ENCODE data around the gene COL4A1.

COL4A1 gene

GRCh38 chr13:110309661-110310524, 2.9 kb upstream of the COL4A1 start:
- ChIA-PET CTCF (no interaction called here), POLR2A (no interaction called here)
- no peak for TF ChIP-seq PKNOX1 (IDR thresholded peaks at IDR 0.05)
- TF ChIP-seq LEF1 (IDR thresholded peaks at IDR 0.05; ENCODE audit: borderline replicate concordance) = no peak
- TF ChIP-seq CTBP1 (IDR thresholded peaks at IDR 0.05; ENCODE audit: borderline replicate concordance) = no peak
- no peak for TF ChIP-seq FOXK2 (IDR thresholded peaks at IDR 0.05)
- TF ChIP-seq SUZ12 (IDR thresholded peaks at IDR 0.05) = no peak
- TF ChIP-seq HDGF (IDR thresholded peaks at IDR 0.05; ENCODE audit: borderline replicate concordance) = no peak
- TF ChIP-seq TARDBP (IDR thresholded peaks at IDR 0.05) = no peak
- no peak for TF ChIP-seq FOXM1 (IDR thresholded peaks at IDR 0.05; ENCODE audit: borderline replicate concordance)
- TF ChIP-seq ZNF384 (IDR thresholded peaks at IDR 0.05) = no peak
- DNase-seq (ENCODE audit: extremely low spot score) = no peak

GRCh38 chr13:110308656-110309359, 1.9 kb upstream of the COL4A1 start:
- DNase-seq (ENCODE audit: extremely low spot score) = no peak
- POLR2A ChIA-PET = interaction anchor here (1.1 kb wide), 1 partner anchor 14 kb away, joined by 3 read pairs; no protein-coding TSS in a partner anchor
- TF ChIP-seq TARDBP (IDR thresholded peaks at IDR 0.05) (no peak), ELF4 (IDR thresholded peaks at IDR 0.05) (no peak), ZNF384 (IDR thresholded peaks at IDR 0.05) (no peak), HDGF (IDR thresholded peaks at IDR 0.05; ENCODE audit: borderline replicate concordance) (no peak), ARNT (IDR thresholded peaks at IDR 0.05) (no peak), NFRKB (IDR thresholded peaks at IDR 0.05) (no peak), SUZ12 (IDR thresholded peaks at IDR 0.05) (no peak), FOXK2 (IDR thresholded peaks at IDR 0.05) (no peak), SP1 (IDR thresholded peaks at IDR 0.05) (no peak), LEF1 (IDR thresholded peaks at IDR 0.05; ENCODE audit: borderline replicate concordance) (no peak), L3MBTL2 (conservative IDR thresholded peaks at IDR 0.05) (no peak), CTBP1 (IDR thresholded peaks at IDR 0.05; ENCODE audit: borderline replicate concordance) (no peak), FOXM1 (IDR thresholded peaks at IDR 0.05; ENCODE audit: borderline replicate concordance) (no peak), FOXA1 (IDR thresholded peaks at IDR 0.05) (no peak), PKNOX1 (IDR thresholded peaks at IDR 0.05) (no peak), BHLHE40 (IDR thresholded peaks at IDR 0.05; ENCODE audit: borderline replicate concordance) (no peak)
- CTCF ChIA-PET = no interaction called here

GRCh38 chr13:110307767-110308655, 1.1 kb upstream of the COL4A1 start:
- ChIA-PET POLR2A (interaction anchor here (0.6 to 1.5 kb wide), 3 partner anchors 15 to 22 kb away, joined by 3 to 7 read pairs (median 3); no protein-coding TSS in a partner anchor), CTCF (no interaction called here)
- 0 out of 2 replicates have a peak, but pooled peaks have one; percentile 3 for TF ChIP-seq L3MBTL2 (conservative IDR thresholded peaks at IDR 0.05)
- TF ChIP-seq SP1 (IDR thresholded peaks at IDR 0.05) = no peak
- no peak for DNase-seq (ENCODE audit: extremely low spot score)

- ChIA-PET POLR2A (interaction anchor here (0.6 to 1.5 kb wide), 7 partner anchors 23 to 120 kb away, joined by 3 to 7 read pairs (median 3); no protein-coding TSS in a partner anchor), CTCF (interaction anchor here (0.7 to 1.0 kb wide), 2 partner anchors 46 to 1232 kb away, joined by 3 to 4 read pairs; no protein-coding TSS in a partner anchor)
- DNase-seq (ENCODE audit: extremely low spot score) = no peak
- TF ChIP-seq LEF1 (IDR thresholded peaks at IDR 0.05; ENCODE audit: borderline replicate concordance) (no peak), ARNT (IDR thresholded peaks at IDR 0.05) (no peak), FOXM1 (IDR thresholded peaks at IDR 0.05; ENCODE audit: borderline replicate concordance) (no peak), ELF4 (IDR thresholded peaks at IDR 0.05) (no peak), HDGF (IDR thresholded peaks at IDR 0.05; ENCODE audit: borderline replicate concordance) (no peak), FOXK2 (IDR thresholded peaks at IDR 0.05) (no peak), PKNOX1 (IDR thresholded peaks at IDR 0.05) (no peak), L3MBTL2 (conservative IDR thresholded peaks at IDR 0.05) (no peak; the same call in 1 of the 2 replicates), ZNF384 (IDR thresholded peaks at IDR 0.05) (no peak), FOXA1 (IDR thresholded peaks at IDR 0.05) (no peak), SP1 (IDR thresholded peaks at IDR 0.05) (no peak), SUZ12 (IDR thresholded peaks at IDR 0.05) (no peak), TARDBP (IDR thresholded peaks at IDR 0.05) (no peak), CTBP1 (IDR thresholded peaks at IDR 0.05; ENCODE audit: borderline replicate concordance) (no peak), BHLHE40 (IDR thresholded peaks at IDR 0.05; ENCODE audit: borderline replicate concordance) (no peak), NFRKB (IDR thresholded peaks at IDR 0.05) (no peak)
Measured at GRCh38 chr13:110306340-110306959, 507 bp downstream of the COL4A1 start.

All from HEK293T (cell line).